Right atrium auricular region (tissue), 2 donors: ENCODE measurements around the gene CTSE. TPM values are rescaled to one million over a fixed set of nuclear protein-coding genes. Genes with fewer than 3 reads are reported as not detected.

Experiments used
- DNase-seq: peaks from one replicate; pipeline ENCODE4 v3.0.0-alpha.2; 2019; ENCODE audit warnings: low spot score
- H3K27ac ChIP-seq, 2 donors: fragments of 200-600 bp; sonication (generic); 1 replicate in 1 of 2; 2 replicates in 1 of 2; pipeline ENCODE4 v1.5.1; 2016 to 2019
- H3K27me3 ChIP-seq, 2 donors: fragments of 200-600 bp; sonication (generic); one replicate each; pipeline versions ENCODE4 v1.5.1 to v1.6.0; 2017 to 2019
- H3K36me3 ChIP-seq: fragments of 200-600 bp; sonication (generic); one replicate; pipeline ENCODE4 v1.5.1; 2016
- H3K4me1 ChIP-seq, 2 donors: fragments of 200-600 bp; sonication (generic); one replicate each; pipeline versions ENCODE4 v1.5.1 to v1.6.0; 2017 to 2019
- H3K4me3 ChIP-seq, 2 donors: fragments of 200-600 bp; sonication (generic); 1 replicate in 1 of 2; 2 replicates in 1 of 2; pipeline ENCODE4 v1.5.1; 2017 to 2019; ENCODE audit warnings: mild to moderate bottlenecking in 1 of 2, moderate library complexity in 1 of 2
- H3K9me3 ChIP-seq, 2 donors: fragments of 200-600 bp; sonication (generic); one replicate each; pipeline ENCODE4 v1.5.1; 2019
- total RNA-seq, 2 donors: library from RNA; depleted of rRNA; stranded (reverse); fragments of >200 nt; gene quantifications; one replicate each; pipeline ENCODE4 v1.1.0, GENCODE V29; 2016
- TF ChIP-seq, protein P1 (sequence below), 2 donors: fragments of 200-600 bp; sonication (generic); IDR thresholded peaks; one replicate each; pipeline ENCODE4 v1.5.1; 2019; ENCODE audit warnings: antibody characterized with exemption in 2 of 2

The CTSE gene
- total RNA-seq, 2 donors from 2014 or later: 1.1 TPM; not detected in 1

GRCh38 chr1:206030714-206031113, 7.0 kb upstream of the CTSE start:
- peak; percentile 72 for DNase-seq
- TF ChIP-seq, protein P1, sequence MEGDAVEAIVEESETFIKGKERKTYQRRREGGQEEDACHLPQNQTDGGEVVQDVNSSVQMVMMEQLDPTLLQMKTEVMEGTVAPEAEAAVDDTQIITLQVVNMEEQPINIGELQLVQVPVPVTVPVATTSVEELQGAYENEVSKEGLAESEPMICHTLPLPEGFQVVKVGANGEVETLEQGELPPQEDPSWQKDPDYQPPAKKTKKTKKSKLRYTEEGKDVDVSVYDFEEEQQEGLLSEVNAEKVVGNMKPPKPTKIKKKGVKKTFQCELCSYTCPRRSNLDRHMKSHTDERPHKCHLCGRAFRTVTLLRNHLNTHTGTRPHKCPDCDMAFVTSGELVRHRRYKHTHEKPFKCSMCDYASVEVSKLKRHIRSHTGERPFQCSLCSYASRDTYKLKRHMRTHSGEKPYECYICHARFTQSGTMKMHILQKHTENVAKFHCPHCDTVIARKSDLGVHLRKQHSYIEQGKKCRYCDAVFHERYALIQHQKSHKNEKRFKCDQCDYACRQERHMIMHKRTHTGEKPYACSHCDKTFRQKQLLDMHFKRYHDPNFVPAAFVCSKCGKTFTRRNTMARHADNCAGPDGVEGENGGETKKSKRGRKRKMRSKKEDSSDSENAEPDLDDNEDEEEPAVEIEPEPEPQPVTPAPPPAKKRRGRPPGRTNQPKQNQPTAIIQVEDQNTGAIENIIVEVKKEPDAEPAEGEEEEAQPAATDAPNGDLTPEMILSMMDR (IDR thresholded peaks at IDR 0.05): peak; percentile 59 to 78
- H3K4me3 ChIP-seq: no peak overlapping the region
- H3K36me3 ChIP-seq: no peaks in the 10 kb centered on the region
- H3K27ac ChIP-seq: no peak overlapping the region
- H3K9me3 ChIP-seq: no peaks in the 10 kb centered on the region
- H3K4me1 ChIP-seq: no peaks in the 10 kb centered on the region
- H3K27me3 ChIP-seq: no peaks in the 10 kb centered on the region

GRCh38 chr1:206030191-206030590, 6.5 kb upstream of the CTSE start:
- TF ChIP-seq, protein P1 (IDR thresholded peaks at IDR 0.05): no peak
- no peaks in the 10 kb centered on the region for H3K27me3 ChIP-seq
- H3K9me3 ChIP-seq: no peaks in the 10 kb centered on the region
- H3K36me3 ChIP-seq: no peaks in the 10 kb centered on the region
- H3K4me3 ChIP-seq: no peak overlapping the region
- DNase-seq: no peak
- H3K27ac ChIP-seq: no peak overlapping the region
- no peaks in the 10 kb centered on the region for H3K4me1 ChIP-seq

GRCh38 chr1:206029484-206029883, 5.8 kb upstream of the CTSE start:
- Histone ChIP-seq H3K27ac (no peak overlapping the region), H3K4me3 (no peak overlapping the region), H3K27me3 (no peaks in the 10 kb centered on the region), H3K36me3 (no peaks in the 10 kb centered on the region), H3K9me3 (no peaks in the 10 kb centered on the region), H3K4me1 (no peaks in the 10 kb centered on the region)
- no peak for DNase-seq
- TF ChIP-seq, protein P1 (IDR thresholded peaks at IDR 0.05): no peak

GRCh38 chr1:206025283-206025820, 1.7 kb upstream of the CTSE start:
- Histone ChIP-seq H3K4me1 (no peaks in the 10 kb centered on the region), H3K36me3 (no peaks in the 10 kb centered on the region), H3K9me3 (no peaks in the 10 kb centered on the region), H3K27me3 (no peaks in the 10 kb centered on the region), H3K27ac (no peak overlapping the region), H3K4me3 (no peak overlapping the region)
- DNase-seq: no peak
- TF ChIP-seq, protein P1 (IDR thresholded peaks at IDR 0.05): no peak

GRCh38 chr1:206022766-206023165, 929 bp downstream of the CTSE start:
- H3K4me1 ChIP-seq: no peaks in the 10 kb centered on the region
- DNase-seq: no peak
- H3K9me3 ChIP-seq: no peaks in the 10 kb centered on the region
- no peaks in the 10 kb centered on the region for H3K27me3 ChIP-seq
- H3K36me3 ChIP-seq: no peaks in the 10 kb centered on the region
- H3K27ac ChIP-seq: no peak overlapping the region
- H3K4me3 ChIP-seq: no peak overlapping the region
- TF ChIP-seq, protein P1 (IDR thresholded peaks at IDR 0.05): no peak
